ENCODE measurements around the gene APC2.
A peak's percentile ranks its signal among the peaks of the same experiment; 100 is the strongest.
"Not testable (repeated sequence)": the region's sequence is repeated elsewhere in the genome, so short reads cannot be mapped to it uniquely, and the experiment has no call there.

APC2 gene

GRCh38 chr19:1513499-1514294 is 63.8 kb downstream of the APC2 start:
- H3K4me3 ChIP-seq (ENCODE audit: low read depth, low read length), result peak overlapping the region; percentile 14; the same call in 1 of the 2 replicates
- DNase-seq (ENCODE audit: low read depth), result peak; percentile 63
- TF ChIP-seq CTCF (IDR thresholded peaks at IDR 0.05; ENCODE audit: insufficient read depth, low read depth, low read length, missing control alignments), result peak; percentile 71

GRCh38 chr19:1514295-1514661 is 64.4 kb downstream of the APC2 start:
- no peak for TF ChIP-seq CTCF (IDR thresholded peaks at IDR 0.05; ENCODE audit: insufficient read depth, low read depth, low read length, missing control alignments)
- H3K4me3 ChIP-seq (ENCODE audit: low read depth, low read length), result no peak overlapping the region
- DNase-seq (ENCODE audit: low read depth), result no peak

- H3K4me3 ChIP-seq (ENCODE audit: low read depth, low read length), result no peak overlapping the region
- TF ChIP-seq CTCF (IDR thresholded peaks at IDR 0.05; ENCODE audit: insufficient read depth, low read depth, low read length, missing control alignments), result no peak
- DNase-seq (ENCODE audit: low read depth), result no peak
These were observed 65.2 kb downstream of the APC2 start for GRCh38 chr19:1514986-1515721.

- TF ChIP-seq CTCF (IDR thresholded peaks at IDR 0.05; ENCODE audit: insufficient read depth, low read depth, low read length, missing control alignments), result no peak
- H3K4me3 ChIP-seq (ENCODE audit: low read depth, low read length), result no peak overlapping the region
- DNase-seq (ENCODE audit: low read depth), result peak; percentile 33
These were observed 66.5 kb downstream of the APC2 start for GRCh38 chr19:1516395-1516753.

- TF ChIP-seq CTCF (IDR thresholded peaks at IDR 0.05; ENCODE audit: insufficient read depth, low read depth, low read length, missing control alignments), result no peak
- DNase-seq (ENCODE audit: low read depth), result no peak
- H3K4me3 ChIP-seq (ENCODE audit: low read depth, low read length), result no peak overlapping the region
These were observed 68.5 kb downstream of the APC2 start for GRCh38 chr19:1518471-1518870.

GRCh38 chr19:1519802-1520201 is 69.9 kb downstream of the APC2 start:
- not testable (repeated sequence) for H3K4me3 ChIP-seq (ENCODE audit: low read depth, low read length); DNase-seq (ENCODE audit: low read depth)

GRCh38 chr19:1520203-1520780 is 70.4 kb downstream of the APC2 start:
- TF ChIP-seq CTCF (IDR thresholded peaks at IDR 0.05; ENCODE audit: insufficient read depth, low read depth, low read length, missing control alignments), result no peak
- no peak for DNase-seq (ENCODE audit: low read depth)
- H3K4me3 ChIP-seq (ENCODE audit: low read depth, low read length), result no peak overlapping the region

All from GM12865 (cell line).